ENCODE results near the gene PPRC1. TPM values are rescaled to one million over a fixed set of nuclear protein-coding genes. Genes with fewer than 3 reads are reported as not detected.

The PPRC1 gene, protein sequence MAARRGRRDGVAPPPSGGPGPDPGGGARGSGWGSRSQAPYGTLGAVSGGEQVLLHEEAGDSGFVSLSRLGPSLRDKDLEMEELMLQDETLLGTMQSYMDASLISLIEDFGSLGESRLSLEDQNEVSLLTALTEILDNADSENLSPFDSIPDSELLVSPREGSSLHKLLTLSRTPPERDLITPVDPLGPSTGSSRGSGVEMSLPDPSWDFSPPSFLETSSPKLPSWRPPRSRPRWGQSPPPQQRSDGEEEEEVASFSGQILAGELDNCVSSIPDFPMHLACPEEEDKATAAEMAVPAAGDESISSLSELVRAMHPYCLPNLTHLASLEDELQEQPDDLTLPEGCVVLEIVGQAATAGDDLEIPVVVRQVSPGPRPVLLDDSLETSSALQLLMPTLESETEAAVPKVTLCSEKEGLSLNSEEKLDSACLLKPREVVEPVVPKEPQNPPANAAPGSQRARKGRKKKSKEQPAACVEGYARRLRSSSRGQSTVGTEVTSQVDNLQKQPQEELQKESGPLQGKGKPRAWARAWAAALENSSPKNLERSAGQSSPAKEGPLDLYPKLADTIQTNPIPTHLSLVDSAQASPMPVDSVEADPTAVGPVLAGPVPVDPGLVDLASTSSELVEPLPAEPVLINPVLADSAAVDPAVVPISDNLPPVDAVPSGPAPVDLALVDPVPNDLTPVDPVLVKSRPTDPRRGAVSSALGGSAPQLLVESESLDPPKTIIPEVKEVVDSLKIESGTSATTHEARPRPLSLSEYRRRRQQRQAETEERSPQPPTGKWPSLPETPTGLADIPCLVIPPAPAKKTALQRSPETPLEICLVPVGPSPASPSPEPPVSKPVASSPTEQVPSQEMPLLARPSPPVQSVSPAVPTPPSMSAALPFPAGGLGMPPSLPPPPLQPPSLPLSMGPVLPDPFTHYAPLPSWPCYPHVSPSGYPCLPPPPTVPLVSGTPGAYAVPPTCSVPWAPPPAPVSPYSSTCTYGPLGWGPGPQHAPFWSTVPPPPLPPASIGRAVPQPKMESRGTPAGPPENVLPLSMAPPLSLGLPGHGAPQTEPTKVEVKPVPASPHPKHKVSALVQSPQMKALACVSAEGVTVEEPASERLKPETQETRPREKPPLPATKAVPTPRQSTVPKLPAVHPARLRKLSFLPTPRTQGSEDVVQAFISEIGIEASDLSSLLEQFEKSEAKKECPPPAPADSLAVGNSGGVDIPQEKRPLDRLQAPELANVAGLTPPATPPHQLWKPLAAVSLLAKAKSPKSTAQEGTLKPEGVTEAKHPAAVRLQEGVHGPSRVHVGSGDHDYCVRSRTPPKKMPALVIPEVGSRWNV (N-terminal part only)
- 23.3 TPM for total RNA-seq

GRCh38 chr10:102132563-102133372 lies at the start of gene PPRC1:
TSS of gene PPRC1 (plus strand) at chr10:102133040. CDS start at chr10:102133069, 29 bp downstream.
- peak; percentile 100 for DNase-seq

DNA sequence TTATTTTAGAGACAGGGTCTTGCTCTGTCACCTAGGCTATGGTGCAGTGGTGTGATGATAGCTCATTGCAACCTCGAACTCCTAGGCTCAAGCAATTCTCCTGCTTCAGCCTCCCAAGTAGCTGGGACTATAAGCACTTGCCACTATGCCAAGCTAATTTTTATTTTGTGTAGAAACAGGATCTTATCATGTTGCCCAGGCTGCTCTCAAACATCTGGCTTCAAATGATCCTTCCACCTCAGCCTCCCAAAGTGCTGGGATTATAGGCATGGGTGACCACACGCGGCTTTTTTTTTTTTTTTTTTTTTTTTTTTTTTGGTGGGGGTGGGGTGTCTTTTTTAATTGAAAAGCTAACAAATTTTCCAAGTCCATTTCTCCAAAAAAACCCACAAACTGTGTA lies 49.3 kb upstream of the PPRC1 start:
- DNase-seq = no peak

- no peak for DNase-seq
These were observed 47.5 kb upstream of the PPRC1 start for GRCh38 chr10:102085336-102085735.

DNA sequence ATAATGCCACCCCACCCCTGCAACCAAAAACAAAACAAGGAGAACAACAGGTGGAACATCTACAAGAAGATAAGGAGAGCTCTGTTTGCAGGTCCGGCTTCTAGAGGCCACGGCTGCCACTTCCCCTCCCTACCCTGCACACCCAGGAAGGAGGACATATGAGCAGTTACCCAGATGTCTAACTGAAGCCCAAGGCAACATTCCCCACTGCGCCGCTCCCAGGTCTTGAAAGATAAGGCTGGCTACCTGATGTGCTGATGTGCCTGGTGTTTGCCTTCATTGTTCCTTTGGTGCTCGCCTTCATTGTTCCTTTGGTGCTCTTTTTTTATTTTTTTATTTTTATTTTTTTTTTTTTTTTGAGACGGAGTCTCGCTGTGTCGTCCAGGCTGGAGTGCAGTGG lies 46.6 kb upstream of the PPRC1 start:
- DNase-seq = no peak

DNA sequence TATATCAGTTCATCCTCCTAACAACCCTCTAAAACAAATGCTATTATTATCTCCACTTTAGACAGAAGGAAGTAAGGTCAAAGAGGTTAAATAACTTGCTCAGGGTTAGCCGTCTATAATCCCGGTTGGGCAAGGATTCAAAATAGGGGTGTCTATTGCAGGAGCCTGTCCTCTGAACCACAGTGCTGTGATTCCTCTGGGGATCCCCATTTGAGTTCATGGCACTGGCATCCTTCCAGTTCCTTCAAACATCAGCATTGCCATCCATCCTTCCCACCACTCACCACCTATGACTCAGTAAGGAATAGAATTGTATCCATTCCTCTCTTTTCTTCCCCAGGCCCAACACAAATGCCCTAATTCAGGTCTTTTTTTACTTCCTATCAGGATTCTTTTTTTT lies 42.1 kb upstream of the PPRC1 start:
- no peak for DNase-seq

- no peak for DNase-seq
These were observed 36.4 kb upstream of the PPRC1 start for GRCh38 chr10:102096449-102096848.

DNA sequence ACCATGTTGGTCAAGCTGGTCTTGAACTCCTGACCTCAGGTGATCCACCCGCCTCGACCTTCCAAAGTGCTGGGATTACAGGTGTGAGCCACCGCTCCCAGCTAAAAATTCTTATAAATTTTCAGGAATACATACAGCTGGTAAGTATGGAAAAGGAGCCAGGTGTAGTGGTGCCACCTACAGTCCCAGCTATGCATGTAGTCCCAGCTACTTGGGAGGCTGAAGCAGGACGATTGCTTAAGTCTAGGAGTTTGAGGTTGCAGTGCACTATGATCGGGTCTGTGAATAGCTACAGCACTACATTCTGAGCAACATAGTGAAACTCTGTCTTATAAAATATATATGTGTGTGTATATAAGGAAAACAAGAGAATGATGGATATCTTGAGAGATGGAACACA lies 31.7 kb upstream of the PPRC1 start:
- DNase-seq = no peak

DNA sequence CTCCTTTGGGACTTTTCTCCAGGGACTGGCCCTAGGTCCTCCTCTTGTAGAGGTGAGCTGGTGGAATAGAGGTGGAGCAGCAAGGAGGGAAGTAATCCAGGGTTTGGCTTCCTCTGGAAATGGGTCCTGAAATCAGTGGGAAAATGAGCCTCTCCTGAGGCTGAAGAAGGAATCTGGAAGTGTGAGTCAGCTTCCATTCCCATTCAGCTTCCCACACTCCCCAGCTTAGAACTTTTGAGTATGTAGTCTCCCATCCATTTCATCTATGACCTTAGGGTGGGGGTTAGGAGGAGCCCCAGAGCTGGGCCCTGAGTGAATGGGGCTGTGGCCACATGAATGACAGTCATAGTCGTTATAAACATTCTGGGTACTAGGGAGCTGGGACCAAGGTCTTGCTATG lies 30.4 kb upstream of the PPRC1 start:
- no peak for DNase-seq

- no peak for DNase-seq
These were observed 25.8 kb upstream of the PPRC1 start for GRCh38 chr10:102106998-102107397.

DNA sequence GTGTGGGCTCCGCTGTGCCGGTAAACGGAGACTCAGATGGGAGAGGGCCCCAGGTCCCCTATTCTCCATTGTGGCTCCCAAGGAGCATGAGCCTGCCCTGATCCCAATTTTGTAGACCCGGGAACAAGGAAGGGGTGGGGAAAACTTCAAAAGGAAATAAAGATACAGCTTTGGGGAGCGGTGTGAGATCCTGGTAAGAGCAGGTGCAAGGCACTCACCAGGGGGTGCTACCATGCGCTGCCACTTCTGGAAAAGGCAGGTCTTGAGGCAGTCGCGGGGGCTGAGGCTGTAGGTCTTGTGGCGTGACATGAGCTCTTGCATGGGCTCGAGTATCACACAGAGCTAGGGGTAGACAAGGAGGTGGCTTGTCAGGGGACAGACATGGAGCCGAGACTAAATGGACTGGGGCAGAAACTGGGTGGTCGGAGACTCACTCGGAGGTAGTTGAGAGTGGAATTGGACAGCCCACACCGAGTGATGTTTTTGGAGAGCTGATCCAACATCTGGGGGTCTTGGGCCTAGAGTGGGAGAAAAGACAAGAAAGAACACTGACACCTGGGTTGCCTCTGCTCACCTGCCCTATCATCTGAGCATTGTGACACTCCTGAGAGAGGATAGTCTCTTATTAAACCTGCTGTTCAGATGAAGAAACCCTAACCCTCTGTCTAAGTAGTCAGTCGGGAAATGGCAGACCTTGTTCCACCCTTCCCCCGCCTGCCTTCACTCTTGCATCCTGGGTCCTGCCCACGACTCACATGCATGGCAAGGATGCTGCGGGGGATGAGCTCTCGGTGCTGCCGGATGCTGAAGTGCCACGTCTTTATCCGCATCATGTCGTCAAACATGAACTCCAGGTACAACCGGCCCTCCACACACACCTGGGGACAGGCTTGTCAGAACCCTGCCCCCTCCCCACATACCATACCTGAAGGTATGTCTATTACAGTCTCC lies 23.4 kb upstream of the PPRC1 start:
- no peak for DNase-seq

DNA sequence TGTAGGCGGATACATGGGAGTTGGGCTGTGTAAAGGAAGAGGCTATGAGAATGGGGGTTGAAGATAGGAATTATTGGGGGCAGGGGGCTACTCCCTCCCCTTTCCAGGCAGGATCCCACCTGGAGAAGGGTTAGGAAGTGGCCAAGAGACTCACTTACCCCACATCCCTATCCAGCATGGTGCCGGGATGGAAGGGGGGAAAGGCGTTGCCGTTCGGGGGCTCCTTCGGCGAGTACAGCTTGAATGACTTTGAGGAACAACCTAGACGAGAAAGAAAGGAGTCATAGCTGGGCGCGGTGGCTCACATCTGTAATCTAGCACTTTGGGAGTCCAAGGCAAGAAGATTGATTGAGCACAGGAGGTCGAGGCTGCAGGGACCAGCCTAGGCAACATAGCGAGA lies 21.6 kb upstream of the PPRC1 start:
- no peak for DNase-seq

GRCh38 chr10:102112210-102112817 lies 20.5 kb upstream of the PPRC1 start:
- DNase-seq = no peak

- peak; percentile 43 for DNase-seq
These were observed 19.4 kb upstream of the PPRC1 start for GRCh38 chr10:102113261-102113955.

DNA sequence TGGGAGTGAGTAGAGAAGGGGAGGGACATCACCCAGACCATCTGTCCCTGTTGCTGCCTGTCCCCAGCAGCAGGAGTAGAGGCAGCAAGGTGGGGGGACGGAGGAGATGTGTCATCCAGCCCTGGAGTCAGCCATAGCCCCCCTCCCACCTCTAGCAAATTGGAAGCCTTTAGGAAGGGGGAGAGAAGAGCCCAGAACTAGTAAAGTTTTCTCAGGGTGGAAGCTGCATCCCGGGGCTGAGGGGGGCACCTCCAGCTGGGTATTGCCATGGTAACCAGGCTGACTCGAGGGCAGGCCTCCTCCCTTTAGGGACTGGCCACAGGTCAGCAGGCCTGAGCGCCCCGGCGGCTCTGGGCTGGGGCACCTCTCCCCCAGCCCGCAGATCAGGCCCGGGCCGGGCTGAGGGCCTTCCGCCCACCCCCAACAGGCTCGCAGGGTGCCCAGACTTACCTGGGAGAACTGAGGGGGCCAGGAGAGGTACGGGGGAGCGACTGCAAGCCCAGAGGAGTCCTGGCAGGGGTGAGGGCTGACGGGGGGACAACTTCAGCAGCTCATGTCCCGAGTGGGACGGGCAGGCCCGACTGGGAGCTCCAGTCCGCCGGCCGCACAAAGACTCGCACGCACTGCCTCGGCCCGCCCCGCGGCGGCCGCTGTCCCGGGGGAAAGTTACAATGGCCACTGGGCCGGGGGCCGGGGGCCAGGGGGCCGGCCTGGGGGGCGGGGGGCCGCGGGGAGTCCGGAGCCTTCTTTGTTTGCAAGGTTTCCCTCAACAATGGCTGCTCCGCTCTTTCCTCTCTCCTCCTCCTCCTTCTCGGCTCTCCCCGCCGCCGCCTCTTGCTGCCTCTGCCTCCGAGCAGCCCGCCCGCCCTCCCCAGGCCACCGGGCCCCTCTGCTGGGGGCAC lies 18.6 kb upstream of the PPRC1 start:
- no peak for DNase-seq

DNA sequence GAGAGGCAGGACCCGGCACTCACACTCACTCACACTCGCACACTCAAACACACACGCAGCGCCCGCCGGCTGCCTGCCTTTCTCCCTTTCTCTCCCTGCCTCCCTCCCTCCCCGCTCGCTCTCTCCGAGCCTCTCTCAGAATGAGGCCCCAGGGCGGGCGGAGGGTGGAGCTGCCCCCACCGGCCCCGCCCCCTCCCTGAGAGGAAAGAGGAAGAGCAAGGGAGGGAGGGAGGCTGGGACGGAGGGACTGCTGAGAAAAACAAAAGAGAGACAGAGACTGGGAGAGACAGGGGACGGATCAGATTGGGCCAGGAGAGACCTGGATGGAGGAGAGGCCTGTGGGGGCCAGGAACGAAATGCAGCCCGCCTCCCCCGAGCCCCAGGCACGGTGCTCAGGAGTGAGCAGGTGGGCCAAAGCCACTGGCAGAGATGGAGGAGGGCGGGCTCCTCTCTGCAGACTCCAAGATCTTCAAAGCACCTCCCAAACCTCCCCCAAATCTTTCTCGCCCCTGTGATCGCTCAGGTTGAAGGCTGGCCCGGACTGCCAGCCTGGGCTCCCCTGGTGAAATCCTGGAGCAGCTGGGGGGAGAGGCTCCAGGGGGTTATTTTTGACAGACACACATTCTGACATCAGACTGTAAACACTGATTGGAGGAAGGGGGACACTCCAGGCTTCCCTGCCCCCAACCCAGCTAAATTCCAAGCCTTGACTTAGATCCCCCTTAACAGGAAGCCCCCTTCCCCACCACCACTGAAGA lies 17.8 kb upstream of the PPRC1 start:
- peak; percentile 85 for DNase-seq

GRCh38 chr10:102115775-102116174 lies 17.1 kb upstream of the PPRC1 start:
- peak; percentile 17 for DNase-seq

DNA sequence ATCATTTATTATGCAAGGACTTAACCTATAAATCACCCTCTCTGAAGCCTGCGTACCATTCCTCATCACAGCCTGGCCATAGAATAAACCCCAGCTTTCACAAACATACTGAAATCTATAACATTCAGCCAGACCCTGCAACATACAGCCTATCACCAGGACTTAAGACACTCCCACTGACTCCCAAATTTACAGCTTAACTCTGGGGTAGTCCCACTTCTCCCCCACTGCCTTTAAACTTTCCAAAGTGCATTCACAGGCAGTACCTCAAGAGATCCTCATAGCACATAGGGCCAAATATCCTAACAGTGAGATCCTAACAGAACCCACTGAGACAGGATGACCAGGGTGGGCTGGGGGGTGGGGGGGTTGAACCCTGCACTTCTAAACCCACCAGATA lies 16.2 kb upstream of the PPRC1 start:
- no peak for DNase-seq

All from skin of body (tissue), 2 donors.